CD4-positive, alpha-beta T cell treated with Interferon alpha-2 for 1 hour (primary cell): Measurements from ENCODE around the gene MMP28.

Experiments used
- DNase-seq, 2 donors: peaks; one replicate each; pipeline ENCODE4 v3.0.0-alpha.2; 2020 to 2022

MMP28 gene

GRCh38 chr17:35795007-35795870 lies at the start of gene MMP28:
TSS of gene MMP28 (minus strand) at chr17:35795641. CDS start at chr17:35795377, 264 bp downstream.
- DNase-seq: peak in 1 of 2 donors; percentile 26

- DNase-seq: no peak
Observed at GRCh38 chr17:35844547-35844946, 49.1 kb upstream of the MMP28 start.

GRCh38 chr17:35843698-35844097 lies 48.3 kb upstream of the MMP28 start:
- no peak for DNase-seq

- DNase-seq: no peak
Observed at GRCh38 chr17:35842239-35842638, 46.8 kb upstream of the MMP28 start.

GRCh38 chr17:35841505-35841904 lies 46.1 kb upstream of the MMP28 start:
- no peak for DNase-seq

GRCh38 chr17:35841101-35841500 lies 45.7 kb upstream of the MMP28 start:
- DNase-seq: no peak

GRCh38 chr17:35825206-35825605 lies 29.8 kb upstream of the MMP28 start:
- DNase-seq: no peak

GRCh38 chr17:35821308-35821707 lies 25.9 kb upstream of the MMP28 start:
- DNase-seq: no peak

- no peak for DNase-seq
Observed at GRCh38 chr17:35819455-35819854, 24.0 kb upstream of the MMP28 start.

GRCh38 chr17:35817196-35817595 lies 21.8 kb upstream of the MMP28 start:
- DNase-seq: no peak

GRCh38 chr17:35816723-35817122 lies 21.3 kb upstream of the MMP28 start:
- DNase-seq: no peak

- no peak for DNase-seq
Observed at GRCh38 chr17:35812456-35812855, 17.0 kb upstream of the MMP28 start.

GRCh38 chr17:35811759-35812158 lies 16.3 kb upstream of the MMP28 start:
- no peak for DNase-seq

GRCh38 chr17:35809855-35810461 lies 14.5 kb upstream of the MMP28 start:
- no peak for DNase-seq

GRCh38 chr17:35808962-35809854 lies 13.8 kb upstream of the MMP28 start, which contains the start of gene TAF15:
TSS of gene TAF15 (plus strand) at chr17:35809484. CDS start at chr17:35809570, 86 bp downstream.
- DNase-seq: peak; percentile 96 to 98

- DNase-seq: peak in 1 of 2 donors; percentile 17
Observed at GRCh38 chr17:35808240-35808961, 13.0 kb upstream of the MMP28 start.

GRCh38 chr17:35807371-35808144 lies 12.1 kb upstream of the MMP28 start:
- DNase-seq: no peak

- DNase-seq: peak; percentile 59 to 82
Observed at GRCh38 chr17:35804658-35805192, 9.3 kb upstream of the MMP28 start.

- DNase-seq: no peak
Observed at GRCh38 chr17:35801583-35802224, 6.3 kb upstream of the MMP28 start.

- no peak for DNase-seq
Observed at GRCh38 chr17:35799942-35800341, 4.5 kb upstream of the MMP28 start.

GRCh38 chr17:35797918-35798317 lies 2.5 kb upstream of the MMP28 start:
- DNase-seq: no peak
